Activated CD4-positive, alpha-beta memory T cell treated with anti-CD3 and anti-CD28 coated beads for 36 hours (primary cell): ENCODE data around the gene RIC1. TPM values are rescaled to one million over a fixed set of nuclear protein-coding genes. Genes with fewer than 3 reads are reported as not detected.
A peak's percentile ranks its signal among the peaks of the same experiment; 100 is the strongest.
"Not testable (repeated sequence)": the region's sequence is repeated elsewhere in the genome, so short reads cannot be mapped to it uniquely, and the experiment has no call there.

Experiments used
- CTCF ChIA-PET: fragments of 350-600 bp; sonication (Branson Sonifier 250); formaldehyde crosslinking; loops from one replicate; lab custom pipeline; 2021; ENCODE audit warnings: antibody characterized with exemption, inconsistent platforms; lab: Charles Lee
- POLR2A ChIA-PET: fragments of 350-600 bp; sonication (Branson Sonifier 250); formaldehyde crosslinking; loops from one replicate; lab custom pipeline; 2021; ENCODE audit warnings: antibody characterized with exemption; lab: Charles Lee
- DNase-seq: peaks from one replicate; pipeline ENCODE4 v3.0.0-alpha.2; 2020
- H3K27ac Mint-ChIP-seq: one replicate; pipeline ENCODE4 v1.8.0; 2021; ENCODE audit warnings: mixed read lengths
- H3K27me3 Mint-ChIP-seq: one replicate; pipeline ENCODE4 v1.8.0; 2021; ENCODE audit warnings: mixed read lengths
- H3K36me3 Mint-ChIP-seq: one replicate; pipeline ENCODE4 v1.8.0; 2021; ENCODE audit warnings: mixed read lengths
- H3K4me1 Mint-ChIP-seq: one replicate; pipeline ENCODE4 v1.8.0; 2021; ENCODE audit warnings: low read depth, mixed read lengths
- H3K4me3 Mint-ChIP-seq: one replicate; pipeline ENCODE4 v1.8.0; 2021; ENCODE audit warnings: mild to moderate bottlenecking, mixed read lengths
- H3K9me3 Mint-ChIP-seq: one replicate; pipeline ENCODE4 v1.8.0; 2021; ENCODE audit warnings: mixed read lengths
- intact Hi-C: fragments of 100-400 bp; cut with micrococcal nuclease; formaldehyde crosslinking; loops from one replicate; pipeline ENCODE4 v1.15.1; 2023
- total RNA-seq, 2 experiments: library from RNA; stranded (reverse); gene quantifications; one replicate each; pipeline ENCODE4 v1.2.3, GENCODE V29; 2021

The RIC1 gene
- total RNA-seq, 2 experiments from 2014 or later, result 14.1 to 15.0 TPM

DNA sequence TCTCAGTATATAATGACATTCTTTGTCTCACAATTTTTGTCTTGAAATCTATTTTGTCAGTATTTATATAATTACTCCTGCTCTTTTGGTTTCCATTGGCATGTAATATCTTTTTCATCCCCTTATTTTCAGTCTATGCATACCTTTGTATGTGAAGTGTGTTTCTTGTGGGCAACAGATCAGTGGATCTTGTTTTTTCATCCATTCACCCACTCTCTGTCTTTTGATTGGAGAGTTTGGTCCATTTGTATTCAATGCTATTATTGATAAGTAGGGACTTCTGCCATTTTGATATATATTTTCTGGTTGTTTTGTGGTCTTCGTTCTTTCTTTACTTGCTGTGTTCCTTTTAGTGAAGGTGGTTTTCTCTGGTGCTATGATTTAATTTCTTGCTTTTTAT lies 10.9 kb downstream of the RIC1 start:
- POLR2A ChIA-PET, result no interaction called here
- Mint-ChIP-seq H3K36me3 (peaks cover 53% of the 10 kb centered on the region), H3K4me1 (peaks cover 30% of the 10 kb centered on the region)

DNA sequence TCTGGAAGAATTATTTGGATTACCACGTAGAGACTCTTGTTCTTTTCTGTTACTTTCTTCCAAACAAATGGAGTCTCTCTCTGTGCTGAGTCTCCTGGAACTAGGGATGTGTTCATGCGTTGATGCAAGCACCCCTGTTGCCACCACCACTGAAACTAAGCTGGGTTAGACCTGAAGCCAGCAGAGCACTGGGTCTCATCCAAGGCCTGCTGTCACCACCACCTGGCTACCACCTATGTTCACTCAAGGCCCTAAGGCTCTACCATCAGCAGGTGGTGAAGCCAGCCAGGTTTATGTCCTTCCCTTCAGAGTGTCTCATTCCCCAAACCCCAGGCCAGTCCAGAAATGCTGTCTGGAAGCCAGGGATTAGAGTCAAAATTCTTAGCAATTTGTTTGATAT lies 13.3 kb downstream of the RIC1 start:
- no peak overlapping the region for H3K4me3 Mint-ChIP-seq
- H3K27me3 Mint-ChIP-seq, result no peaks in the 10 kb centered on the region
- peaks cover 42% of the 10 kb centered on the region for H3K4me1 Mint-ChIP-seq
- peaks cover 44% of the 10 kb centered on the region for H3K9me3 Mint-ChIP-seq
- no peak for DNase-seq
- intact Hi-C loops, result loop anchor here (5.0 kb wide), 2 partner anchors 75 to 210 kb away; no protein-coding TSS in a partner anchor
- ChIA-PET CTCF (no interaction called here), POLR2A (no interaction called here)
- no peak overlapping the region for H3K27ac Mint-ChIP-seq
- peaks cover 47% of the 10 kb centered on the region for H3K36me3 Mint-ChIP-seq

More for the DNA sequence above, 10.9 kb downstream of the RIC1 start:
- intact Hi-C loops, result loop anchor here (5.0 kb wide), 2 partner anchors 77 to 212 kb away; no protein-coding TSS in a partner anchor
- Mint-ChIP-seq H3K27ac (no peak overlapping the region), H3K9me3 (peaks cover 50% of the 10 kb centered on the region), H3K4me3 (no peak overlapping the region), H3K27me3 (no peaks in the 10 kb centered on the region)
- no peak for DNase-seq
- CTCF ChIA-PET, result no interaction called here

DNA sequence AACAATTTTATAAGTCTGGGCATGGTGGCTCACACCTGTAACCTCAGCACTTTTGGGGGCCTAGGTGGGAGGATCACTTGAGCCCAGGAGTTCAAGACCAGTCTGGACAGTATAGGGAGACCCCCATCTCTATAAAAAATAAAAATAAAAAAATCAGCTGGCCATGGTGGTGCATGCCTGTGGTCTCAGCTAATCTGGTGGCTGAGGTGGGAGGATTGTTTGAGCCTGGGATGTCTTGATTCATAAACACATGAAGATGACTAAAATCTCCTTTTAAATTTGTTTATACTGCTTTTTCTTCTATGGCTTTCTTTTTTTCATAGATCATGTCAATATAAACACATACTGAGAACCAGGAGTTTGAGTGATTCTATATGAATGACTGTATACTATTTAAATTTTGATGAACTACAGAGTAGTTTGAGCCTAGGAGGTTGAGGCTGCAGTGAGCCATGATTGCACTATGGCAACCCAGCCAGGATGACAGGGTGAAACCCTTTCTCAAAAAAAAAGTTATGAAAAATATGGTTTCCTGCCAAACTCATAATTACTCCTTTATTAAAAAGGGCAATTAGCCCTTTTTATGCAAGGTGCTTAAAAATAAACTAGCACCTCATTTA lies 14.2 kb downstream of the RIC1 start:
- peaks cover 42% of the 10 kb centered on the region for H3K4me1 Mint-ChIP-seq
- DNase-seq, result peak; percentile 49
- no peak overlapping the region for H3K27ac Mint-ChIP-seq
- peaks cover 40% of the 10 kb centered on the region for H3K36me3 Mint-ChIP-seq
- H3K27me3 Mint-ChIP-seq, result no peaks in the 10 kb centered on the region
- peaks cover 41% of the 10 kb centered on the region for H3K9me3 Mint-ChIP-seq
- H3K4me3 Mint-ChIP-seq, result no peak overlapping the region
- intact Hi-C loops, result loop anchor here (5.0 kb wide), 2 partner anchors 74 to 209 kb away; no protein-coding TSS in a partner anchor
- ChIA-PET POLR2A (interaction anchor here (1.3 kb wide), 1 partner anchor 16 kb away, joined by 4 read pairs; no protein-coding TSS in a partner anchor), CTCF (no interaction called here)

DNA sequence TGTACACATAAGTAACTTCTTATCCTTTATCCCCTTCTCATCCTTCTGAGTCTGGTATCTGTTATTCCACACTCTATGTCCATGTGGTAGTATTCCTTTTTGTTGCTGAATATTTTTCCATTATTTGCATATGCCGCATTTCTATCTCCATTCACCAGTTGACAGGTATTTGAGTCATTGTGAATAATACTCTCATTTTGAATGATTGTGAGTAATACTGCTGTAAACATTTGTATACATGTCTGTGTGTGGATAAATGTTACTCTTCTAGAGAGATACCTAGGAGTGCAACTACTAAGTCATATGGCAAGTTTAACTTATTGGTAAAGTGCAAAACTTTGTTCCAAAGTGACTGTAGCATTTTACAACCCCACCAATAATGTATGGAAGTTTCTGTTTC lies 15.6 kb downstream of the RIC1 start:
- H3K4me1 Mint-ChIP-seq, result peaks cover 36% of the 10 kb centered on the region
- intact Hi-C loops, result loop anchor here (1.0 to 5.0 kb wide), 4 partner anchors 17 to 208 kb away; no protein-coding TSS in a partner anchor

DNA sequence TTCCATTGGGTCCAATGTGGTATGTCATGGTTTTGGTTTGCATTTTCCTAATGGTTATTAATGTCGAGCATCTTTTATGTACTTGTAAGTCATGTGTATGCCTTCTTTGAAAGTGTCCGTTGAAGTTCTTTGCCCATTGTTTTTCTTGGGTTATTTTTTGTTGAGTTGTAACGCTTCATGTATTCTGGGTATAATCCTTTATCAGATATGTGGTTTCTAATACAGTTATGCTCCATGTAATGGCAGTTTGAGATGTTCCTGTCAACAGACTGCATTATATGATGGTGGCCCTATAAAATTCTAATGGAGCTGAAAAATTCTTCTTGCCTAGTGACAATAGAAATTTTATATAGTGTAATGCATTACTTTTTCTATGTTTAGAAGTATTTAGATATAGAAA lies 17.2 kb downstream of the RIC1 start:
- no peak for DNase-seq
- Mint-ChIP-seq H3K9me3 (peaks cover 40% of the 10 kb centered on the region), H3K4me3 (no peak overlapping the region), H3K36me3 (peaks cover 35% of the 10 kb centered on the region), H3K27me3 (no peaks in the 10 kb centered on the region), H3K4me1 (peaks cover 36% of the 10 kb centered on the region), H3K27ac (no peak overlapping the region)
- CTCF ChIA-PET, result no interaction called here
- intact Hi-C loops, result no loop called here
- POLR2A ChIA-PET, result no interaction called here

More for the DNA sequence above, 15.6 kb downstream of the RIC1 start:
- Mint-ChIP-seq H3K4me3 (no peak overlapping the region), H3K27me3 (no peaks in the 10 kb centered on the region), H3K9me3 (peaks cover 40% of the 10 kb centered on the region), H3K36me3 (peaks cover 38% of the 10 kb centered on the region), H3K27ac (peak overlapping the region; percentile 10)
- ChIA-PET CTCF (interaction anchor here (1.1 kb wide), 1 partner anchor 16 kb away, joined by 3 read pairs; the partner anchor contains the start of gene RIC1), POLR2A (no interaction called here)
- no peak for DNase-seq

DNA sequence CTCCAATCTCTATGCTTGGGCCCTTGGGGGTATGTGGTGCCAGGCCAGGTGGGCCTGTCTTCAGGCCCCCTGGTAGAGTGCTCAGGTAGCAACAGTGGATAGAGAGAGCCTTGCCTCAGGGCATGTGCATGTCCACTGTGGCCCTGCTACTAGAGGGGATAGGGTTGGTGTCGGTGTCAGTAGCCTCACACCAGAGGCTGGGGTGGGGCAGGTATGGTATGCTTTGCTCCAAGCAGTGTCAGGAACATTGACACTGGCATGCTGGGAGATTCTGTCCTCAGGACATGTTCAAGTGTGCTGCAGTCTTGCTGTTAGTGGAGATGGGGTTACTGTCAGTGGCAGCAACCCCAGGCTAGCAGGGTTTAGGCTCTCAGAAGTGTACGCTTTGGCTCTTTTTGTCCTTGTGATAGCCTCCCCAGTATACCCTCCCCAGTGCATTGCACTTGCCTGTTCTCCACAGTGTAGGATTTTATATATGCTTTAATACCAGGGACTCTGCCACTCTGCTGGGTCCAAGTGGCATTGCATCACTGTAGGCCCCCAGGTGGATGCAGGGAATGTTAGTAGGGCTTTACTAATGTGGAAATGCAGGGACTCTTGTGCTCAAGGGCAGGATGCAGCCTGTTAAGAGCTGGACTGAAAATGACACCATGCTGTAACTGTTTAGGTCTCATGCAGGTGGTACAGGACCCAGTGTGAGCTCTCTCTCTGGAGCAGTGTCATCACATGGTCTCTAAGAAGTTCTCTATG lies 21.6 kb downstream of the RIC1 start:
- CTCF ChIA-PET, result no interaction called here
- POLR2A ChIA-PET, result no interaction called here
- H3K4me1 Mint-ChIP-seq, result peaks cover 18% of the 10 kb centered on the region
- H3K27me3 Mint-ChIP-seq, result no peaks in the 10 kb centered on the region
- intact Hi-C loops, result no loop called here
- no peak overlapping the region for H3K4me3 Mint-ChIP-seq
- H3K27ac Mint-ChIP-seq, result no peak overlapping the region
- no peak for DNase-seq
- H3K9me3 Mint-ChIP-seq, result peaks cover 61% of the 10 kb centered on the region
- H3K36me3 Mint-ChIP-seq, result peaks cover 46% of the 10 kb centered on the region

DNA sequence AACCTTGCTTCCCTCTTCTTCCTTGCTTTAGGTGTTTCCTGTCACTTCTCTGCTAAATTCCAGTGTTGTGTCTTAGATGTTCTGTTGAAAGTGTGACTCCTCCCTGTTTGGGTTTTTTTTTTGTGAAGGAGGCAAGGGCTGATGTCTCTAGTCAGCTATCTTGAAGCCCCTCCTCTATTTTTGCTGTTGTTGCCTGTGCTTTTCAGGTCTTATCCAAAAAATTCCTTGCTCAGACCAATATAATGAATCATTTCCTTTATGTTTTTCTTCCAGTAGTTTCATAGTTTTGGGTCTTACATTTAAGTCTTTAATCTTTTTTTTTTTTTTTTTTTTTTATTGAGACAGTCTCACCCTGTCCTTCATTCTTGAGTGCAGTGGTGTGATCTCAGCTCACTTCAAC lies 22.3 kb downstream of the RIC1 start:
- Mint-ChIP-seq H3K4me1 (peaks cover 14% of the 10 kb centered on the region), H3K27ac (no peak overlapping the region), H3K27me3 (no peaks in the 10 kb centered on the region), H3K9me3 (peaks cover 61% of the 10 kb centered on the region), H3K4me3 (no peak overlapping the region), H3K36me3 (peaks cover 49% of the 10 kb centered on the region)
- intact Hi-C loops, result no loop called here
- no peak for DNase-seq
- ChIA-PET POLR2A (no interaction called here), CTCF (interaction anchor here (0.7 kb wide), 1 partner anchor 839 kb away, joined by 3 read pairs; no protein-coding TSS in a partner anchor)

DNA sequence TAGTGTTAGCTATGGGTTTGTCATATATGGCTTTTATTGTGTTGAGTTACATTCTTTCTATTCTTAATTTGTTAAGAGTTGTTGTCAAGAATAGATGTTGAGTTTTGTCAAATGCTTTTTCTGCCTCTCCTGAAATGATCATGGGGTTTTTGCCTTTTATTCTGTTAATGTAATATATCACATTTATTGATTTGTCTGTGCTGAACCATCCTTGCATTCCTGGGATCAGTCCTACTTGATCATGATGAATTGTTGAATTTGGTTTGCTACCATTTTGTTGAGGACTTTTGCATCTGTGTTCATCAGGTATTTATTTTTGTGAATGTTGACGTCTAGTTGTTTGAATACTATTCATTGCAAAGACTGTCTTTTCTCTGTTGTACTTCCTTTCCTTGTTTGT lies 23.9 kb downstream of the RIC1 start:
- H3K27me3 Mint-ChIP-seq, result no peaks in the 10 kb centered on the region
- POLR2A ChIA-PET, result no interaction called here
- H3K4me3 Mint-ChIP-seq, result no peak overlapping the region
- intact Hi-C loops, result no loop called here
- CTCF ChIA-PET, result no interaction called here
- DNase-seq, result no peak
- peaks cover 43% of the 10 kb centered on the region for H3K36me3 Mint-ChIP-seq
- H3K4me1 Mint-ChIP-seq, result peaks cover 11% of the 10 kb centered on the region
- H3K27ac Mint-ChIP-seq, result no peak overlapping the region
- peaks cover 51% of the 10 kb centered on the region for H3K9me3 Mint-ChIP-seq

DNA sequence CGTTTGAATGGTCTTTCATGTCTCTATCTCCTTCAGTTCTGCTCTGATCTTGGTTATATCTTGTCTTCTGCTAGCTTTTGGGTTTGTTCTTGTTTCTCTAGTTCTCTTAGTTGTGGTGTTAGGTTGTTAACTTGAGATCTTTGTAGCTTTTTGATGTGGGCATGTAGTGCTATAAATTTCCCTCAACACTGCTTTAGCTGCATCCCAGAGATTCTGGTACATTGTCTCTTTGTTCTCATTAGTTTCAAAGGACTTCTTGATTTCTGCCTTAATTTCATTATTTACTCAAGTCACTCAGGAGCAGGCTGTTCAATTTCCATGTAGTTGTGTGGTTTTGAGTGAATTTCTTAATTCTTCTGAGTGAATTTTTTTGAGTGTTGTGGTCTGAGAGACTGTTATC lies 33.9 kb downstream of the RIC1 start:
- H3K4me3 Mint-ChIP-seq, H3K27ac Mint-ChIP-seq, DNase-seq, POLR2A ChIA-PET, CTCF ChIA-PET, intact Hi-C loops, H3K27me3 Mint-ChIP-seq: not testable (repeated sequence)
- H3K4me1 Mint-ChIP-seq, result peaks cover 33% of the 10 kb centered on the region
- peaks cover 56% of the 10 kb centered on the region for H3K36me3 Mint-ChIP-seq
- H3K9me3 Mint-ChIP-seq, result peaks cover 39% of the 10 kb centered on the region

DNA sequence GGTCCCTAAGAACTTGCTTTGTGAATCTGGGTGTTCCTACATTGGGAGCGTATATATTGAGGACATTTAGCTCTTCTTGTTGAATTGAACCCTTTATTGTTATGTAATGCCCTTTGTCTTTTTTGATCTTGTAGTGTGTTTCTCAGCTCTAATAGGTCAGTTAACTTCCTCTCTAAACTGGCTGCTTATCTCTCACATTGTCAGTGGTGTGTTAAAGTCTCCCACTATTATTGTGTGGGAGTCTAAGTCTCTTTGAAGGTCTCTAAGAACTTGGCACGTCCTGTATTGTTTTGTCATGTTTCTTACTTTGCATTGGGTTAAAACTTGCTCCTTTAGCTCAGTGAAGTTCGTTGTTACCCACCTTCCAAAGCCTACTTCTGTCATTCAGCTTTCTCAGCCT lies 36.2 kb downstream of the RIC1 start:
- POLR2A ChIA-PET, result no interaction called here
- no peak for DNase-seq
- intact Hi-C loops, result no loop called here
- no peak overlapping the region for H3K27ac Mint-ChIP-seq
- peaks cover 35% of the 10 kb centered on the region for H3K9me3 Mint-ChIP-seq
- H3K4me3 Mint-ChIP-seq, result no peak overlapping the region
- CTCF ChIA-PET, result no interaction called here
- peaks cover 35% of the 10 kb centered on the region for H3K4me1 Mint-ChIP-seq
- no peaks in the 10 kb centered on the region for H3K27me3 Mint-ChIP-seq
- H3K36me3 Mint-ChIP-seq, result peaks cover 43% of the 10 kb centered on the region

DNA sequence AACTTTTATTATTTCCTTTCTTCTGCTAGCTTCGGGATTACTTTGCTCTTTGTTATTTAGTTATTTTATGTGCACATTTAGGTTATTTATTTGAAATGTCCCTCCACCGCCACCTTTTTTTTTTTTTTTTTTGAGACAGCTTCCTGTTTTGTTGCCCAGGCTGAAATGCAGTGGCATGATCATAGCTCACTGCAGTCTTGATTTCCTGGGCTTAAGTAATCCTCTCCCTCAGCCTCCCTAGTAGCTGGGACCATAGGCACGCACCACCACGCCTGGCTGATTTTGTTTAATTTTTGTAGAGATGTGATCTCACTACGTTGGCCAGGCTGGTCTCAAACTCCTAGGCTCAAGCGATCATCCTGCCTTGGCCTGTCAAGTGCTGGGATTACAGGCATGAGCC lies 38.5 kb downstream of the RIC1 start:
- CTCF ChIA-PET, result no interaction called here
- Mint-ChIP-seq H3K36me3 (peaks cover 21% of the 10 kb centered on the region), H3K4me3 (no peak overlapping the region), H3K27me3 (no peaks in the 10 kb centered on the region), H3K4me1 (peaks cover 43% of the 10 kb centered on the region), H3K9me3 (peaks cover 16% of the 10 kb centered on the region), H3K27ac (no peak overlapping the region)
- POLR2A ChIA-PET, result no interaction called here
- no peak for DNase-seq
- intact Hi-C loops, result no loop called here

DNA sequence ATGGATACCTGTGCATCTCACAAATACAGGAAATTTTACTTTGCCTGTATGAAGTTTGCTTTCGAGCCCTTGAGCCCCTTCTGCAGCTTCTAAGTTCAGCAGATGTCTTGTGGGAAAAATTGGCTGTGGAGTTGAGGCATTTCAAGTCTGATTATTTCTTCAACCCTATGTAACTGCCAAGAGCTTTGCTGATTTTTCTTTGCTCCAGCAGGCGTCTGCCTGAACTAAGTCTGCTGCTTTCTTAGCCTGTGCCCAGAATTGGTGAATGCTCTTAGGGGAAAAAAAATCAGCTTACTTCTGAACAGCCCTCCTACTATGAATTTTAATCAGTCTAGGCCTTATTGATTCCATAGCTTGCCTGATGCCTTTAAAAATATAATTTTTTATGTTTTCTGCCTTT lies 41.2 kb downstream of the RIC1 start:
- H3K4me1 Mint-ChIP-seq, result peaks cover 37% of the 10 kb centered on the region
- POLR2A ChIA-PET, result no interaction called here
- H3K27ac Mint-ChIP-seq, result no peak overlapping the region
- H3K27me3 Mint-ChIP-seq, result no peaks in the 10 kb centered on the region
- H3K36me3 Mint-ChIP-seq, result peaks cover 5% of the 10 kb centered on the region
- DNase-seq, result no peak
- H3K9me3 Mint-ChIP-seq, result no peaks in the 10 kb centered on the region
- no peak overlapping the region for H3K4me3 Mint-ChIP-seq
- intact Hi-C loops, result no loop called here
- CTCF ChIA-PET, result no interaction called here
